NCI-H1930 (cell line): ENCODE results near the gene PRM1.

Source experiments
- DNase-seq, 2 experiments: peaks; one replicate each; lab custom pipeline; 2025; lab: John Stamatoyannopoulos, UW

The PRM1 gene

DNA sequence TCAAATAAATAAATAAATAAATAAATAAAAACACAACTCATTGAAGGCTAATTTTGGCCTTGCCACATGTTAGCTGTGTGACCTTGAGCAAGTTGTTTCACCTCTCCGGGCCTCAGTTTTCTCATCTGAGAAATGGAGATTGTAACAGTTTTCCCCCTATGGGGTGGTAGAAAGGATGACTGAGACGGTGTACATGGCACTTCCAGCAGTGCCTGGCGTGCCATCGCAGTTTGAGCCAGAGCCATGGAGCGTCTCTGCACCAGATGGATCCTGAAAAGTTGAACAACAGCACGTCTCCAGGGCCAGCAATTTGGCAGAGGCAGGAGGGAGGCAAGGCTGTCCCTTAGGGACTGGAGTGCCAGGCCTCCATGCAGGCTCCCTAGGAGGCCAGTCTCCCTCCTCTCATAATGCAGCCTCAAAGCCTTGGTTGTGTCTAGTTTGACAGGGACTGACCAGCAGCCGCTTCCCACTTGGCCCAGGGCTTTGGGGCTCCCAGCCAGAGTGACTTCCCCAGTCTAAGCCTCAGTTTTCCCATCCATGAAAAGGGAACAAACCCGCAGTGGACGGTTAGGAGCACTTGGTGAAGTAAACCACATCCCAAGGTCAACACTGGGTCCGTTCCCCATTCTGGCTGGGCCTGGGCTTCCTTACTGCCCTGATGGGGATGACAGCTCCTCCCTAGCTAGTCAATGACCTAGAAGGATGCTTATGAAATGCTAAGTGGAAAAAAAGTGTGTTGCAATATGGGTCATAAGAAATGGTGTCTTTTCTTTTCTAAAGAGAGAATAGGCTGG is 44.5 kb downstream of the PRM1 start:
- DNase-seq, result no peak

DNA sequence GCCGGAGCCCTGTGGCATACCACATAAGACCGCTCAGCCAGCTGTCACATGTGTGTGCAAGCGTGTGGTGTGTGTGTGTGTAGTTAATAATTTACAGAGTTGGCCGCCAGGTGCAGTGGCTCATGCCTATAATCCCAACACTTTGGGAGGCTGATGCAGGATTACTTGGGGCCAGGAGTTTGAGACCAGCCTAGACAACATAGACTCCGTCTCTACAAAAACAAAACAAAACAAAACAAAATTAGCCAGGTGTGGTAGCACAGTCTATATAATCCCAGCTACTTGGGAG is 45.5 kb downstream of the PRM1 start:
- DNase-seq, result no peak

DNA sequence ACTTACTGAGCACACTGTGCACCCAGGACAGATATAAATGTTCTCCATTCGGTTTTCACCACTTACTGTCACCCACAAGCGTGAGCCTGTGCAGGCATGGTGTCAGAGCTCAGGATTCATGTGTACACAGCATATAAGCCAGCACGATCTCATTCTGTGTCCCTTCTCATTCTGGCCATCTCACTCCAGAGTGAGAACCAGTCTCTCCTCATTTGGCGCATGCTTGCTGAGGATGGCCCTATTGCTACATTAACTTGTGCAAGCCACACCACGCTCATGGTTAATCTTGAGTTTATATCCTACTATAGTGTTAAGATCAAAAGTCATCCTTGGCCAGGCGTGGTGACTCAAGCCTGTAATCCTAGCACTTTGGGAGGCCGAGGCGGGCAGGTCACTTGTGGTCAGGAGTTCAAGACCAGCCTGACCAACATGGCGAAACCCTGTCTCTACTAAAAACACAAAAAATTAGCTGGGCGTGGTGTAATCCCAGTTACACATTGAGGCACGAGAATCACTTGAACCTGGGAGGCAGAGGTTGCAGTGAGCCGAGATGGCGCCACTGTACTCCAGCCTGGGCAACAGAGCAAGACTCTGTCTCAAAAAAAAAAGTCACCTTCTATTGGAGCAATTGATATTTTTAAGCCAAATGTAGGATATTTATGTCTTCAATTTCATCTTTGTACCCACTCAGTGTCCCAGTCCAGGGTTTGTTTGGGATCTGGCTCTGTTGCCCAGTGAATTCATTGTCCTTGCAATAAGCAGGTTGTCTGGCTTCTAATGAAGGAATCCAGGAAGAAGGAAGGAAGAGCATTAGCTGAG is 46.0 kb downstream of the PRM1 start:
- no peak for DNase-seq

DNA sequence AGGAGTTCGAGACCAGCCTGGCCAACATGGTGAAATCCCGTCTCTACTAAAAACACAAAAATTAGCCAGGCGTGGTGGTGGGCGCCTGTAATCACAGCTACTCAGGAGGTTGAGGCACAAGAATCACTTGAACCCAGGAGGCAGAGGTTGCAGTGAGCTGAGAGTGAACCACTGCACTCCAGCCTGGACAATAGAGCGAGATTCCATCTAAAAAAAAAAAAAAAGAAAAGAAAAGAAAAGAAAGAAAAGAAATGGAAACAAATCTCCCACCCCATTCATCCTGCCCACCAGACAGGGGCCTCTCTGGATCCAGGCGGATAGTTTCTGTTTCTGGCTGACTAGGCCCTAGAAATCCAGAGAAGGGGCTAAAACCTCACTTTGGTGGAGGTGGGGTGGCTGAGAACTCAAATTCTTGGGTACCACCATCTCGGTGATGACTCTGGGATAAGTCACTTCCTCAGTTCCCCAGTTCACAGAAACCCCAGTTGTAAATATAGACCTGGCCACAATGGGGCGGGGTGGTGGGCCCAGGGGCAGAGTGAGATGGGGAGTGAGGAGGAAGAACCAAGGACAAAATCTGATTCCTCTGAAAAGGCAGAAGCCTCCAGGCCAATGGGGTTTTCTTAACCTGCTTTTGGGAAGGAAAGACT is 47.3 kb downstream of the PRM1 start:
- no peak for DNase-seq

DNA sequence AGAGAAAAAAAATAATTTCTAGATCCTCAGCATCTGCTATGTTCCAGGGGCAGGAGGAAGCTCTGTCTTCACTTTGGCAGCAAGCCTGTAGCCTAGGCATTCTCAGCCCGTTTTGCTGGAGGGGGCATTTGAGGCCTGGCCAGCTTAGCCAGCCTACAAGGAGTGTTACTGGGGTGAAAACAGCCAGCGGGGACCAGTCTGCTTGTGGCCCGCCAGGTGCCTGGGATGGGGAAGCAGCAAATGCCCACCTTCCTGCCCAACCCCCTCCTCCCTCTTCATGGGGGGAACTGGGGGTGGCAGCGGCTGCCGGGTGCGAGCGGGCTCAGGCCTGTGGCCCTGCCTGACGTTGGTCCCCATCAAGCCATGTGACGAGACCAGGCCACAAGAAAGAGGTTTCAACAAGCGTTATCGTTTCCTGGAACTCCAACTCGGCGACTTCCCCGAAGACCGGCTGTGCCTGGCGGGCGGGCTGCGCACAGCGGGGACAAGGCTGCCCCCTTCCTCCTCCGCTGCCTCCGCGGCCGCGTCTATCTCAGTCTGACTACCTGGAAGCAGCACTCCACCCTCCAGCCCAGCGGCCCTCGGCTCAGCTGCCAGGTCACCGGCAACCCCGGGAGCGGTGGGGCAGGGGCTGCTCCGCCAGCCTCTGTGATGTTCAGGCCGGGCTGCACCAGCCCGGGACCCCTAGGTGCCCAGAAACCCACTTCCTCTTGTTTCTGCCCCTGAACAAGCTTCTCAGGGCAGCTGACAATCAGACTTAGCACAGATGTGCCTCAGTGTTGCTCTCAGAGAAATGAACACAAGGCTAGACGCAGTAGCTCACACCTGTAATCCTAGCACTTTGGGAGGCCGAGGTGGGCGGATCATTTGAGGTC is 48.0 kb downstream of the PRM1 start:
- no peak for DNase-seq

DNA sequence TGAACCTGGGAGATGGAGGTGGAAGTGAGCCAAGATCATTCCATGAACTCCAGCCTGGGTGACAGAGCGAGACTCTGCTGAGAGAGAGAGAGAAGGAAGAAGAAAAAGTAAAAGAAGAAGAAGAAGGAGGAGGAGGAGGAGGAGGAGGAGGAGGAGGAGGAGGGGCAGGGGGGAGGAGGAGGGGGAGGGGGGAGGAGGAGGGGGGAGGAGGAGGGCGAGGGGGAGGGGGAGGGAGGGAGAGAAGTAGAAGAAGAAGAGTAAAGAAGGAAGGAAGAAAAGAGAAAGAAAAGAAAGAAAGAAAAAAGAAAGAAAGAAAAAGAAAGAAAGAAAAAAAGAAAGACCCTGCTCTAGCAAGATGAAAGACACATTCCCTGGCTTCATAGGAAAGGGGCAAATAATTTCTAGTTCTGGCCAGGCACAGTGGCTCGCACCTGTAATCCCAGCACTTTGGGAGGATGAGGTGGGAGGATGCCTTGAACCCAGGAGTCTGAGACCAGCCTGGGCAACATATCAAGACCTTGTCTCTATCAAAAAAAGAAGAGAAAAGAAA is 48.8 kb downstream of the PRM1 start:
- no peak for DNase-seq

DNA sequence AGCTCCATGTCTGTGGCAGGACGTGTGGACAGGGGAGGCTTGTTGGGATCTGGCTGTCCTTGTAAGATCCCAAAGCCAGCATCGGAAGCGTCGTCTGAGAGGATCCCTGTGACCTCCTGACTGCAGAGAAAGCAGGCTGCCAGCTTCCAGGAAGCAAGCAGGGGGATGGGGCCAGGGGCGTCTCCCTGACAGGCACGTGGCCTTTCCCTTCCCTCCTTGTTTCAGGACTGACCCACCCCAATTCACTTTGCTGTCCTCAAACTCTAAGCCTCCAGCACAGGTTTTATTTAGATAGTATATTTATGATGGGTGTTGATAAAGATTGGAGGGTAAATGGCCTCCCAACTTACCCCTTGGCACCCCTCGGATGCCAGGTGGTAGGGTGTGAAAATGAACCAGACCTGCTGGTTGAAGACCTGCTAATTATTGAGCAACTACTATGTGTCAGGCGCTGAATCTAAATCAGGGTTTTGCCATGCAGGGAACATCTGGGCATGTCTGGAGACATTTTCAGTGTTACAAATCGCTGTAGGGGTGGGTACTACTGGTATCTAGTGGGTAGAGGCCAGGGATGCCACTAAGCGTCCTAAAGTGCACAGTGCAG is 49.7 kb downstream of the PRM1 start:
- no peak for DNase-seq
